Activated naive CD4-positive, alpha-beta T cell treated with anti-CD3 and anti-CD28 coated beads for 36 hours (primary cell): Measurements from ENCODE around the gene GLTP. TPM values are rescaled to one million over a fixed set of nuclear protein-coding genes. Genes with fewer than 3 reads are reported as not detected.

ENCODE experiments used
- CTCF ChIA-PET: fragments of 350-600 bp; sonication (Branson Sonifier 250); formaldehyde crosslinking; loops from one replicate; lab custom pipeline; 2021; ENCODE audit warnings: antibody characterized with exemption; lab: Charles Lee
- DNase-seq: peaks from one replicate; pipeline ENCODE4 v3.0.0-alpha.2; 2020
- H3K27ac Mint-ChIP-seq: one replicate; pipeline ENCODE4 v1.8.0; 2021; ENCODE audit warnings: mild to moderate bottlenecking, mixed read lengths
- H3K27me3 Mint-ChIP-seq: one replicate; pipeline ENCODE4 v1.8.0; 2021; ENCODE audit warnings: low read depth, mixed read lengths
- H3K36me3 Mint-ChIP-seq: one replicate; pipeline ENCODE4 v1.8.0; 2021; ENCODE audit warnings: low read depth, mixed read lengths
- H3K4me1 Mint-ChIP-seq: one replicate; pipeline ENCODE4 v1.8.0; 2021; ENCODE audit warnings: low read depth, mixed read lengths
- H3K4me3 Mint-ChIP-seq: one replicate; pipeline ENCODE4 v1.8.0; 2021; ENCODE audit warnings: mild to moderate bottlenecking, moderate library complexity, mixed read lengths
- H3K9me3 Mint-ChIP-seq: one replicate; pipeline ENCODE4 v1.8.0; 2021; ENCODE audit warnings: mixed read lengths
- intact Hi-C: fragments of 100-400 bp; cut with micrococcal nuclease; formaldehyde crosslinking; loops from one replicate; pipeline ENCODE4 v1.15.1; 2023
- total RNA-seq, 2 experiments: library from RNA; stranded (reverse); gene quantifications; one replicate each; pipeline ENCODE4 v1.2.3, GENCODE V29; 2021

Gene GLTP
- total RNA-seq, 2 experiments from 2014 or later: 18.1 to 19.9 TPM

DNA sequence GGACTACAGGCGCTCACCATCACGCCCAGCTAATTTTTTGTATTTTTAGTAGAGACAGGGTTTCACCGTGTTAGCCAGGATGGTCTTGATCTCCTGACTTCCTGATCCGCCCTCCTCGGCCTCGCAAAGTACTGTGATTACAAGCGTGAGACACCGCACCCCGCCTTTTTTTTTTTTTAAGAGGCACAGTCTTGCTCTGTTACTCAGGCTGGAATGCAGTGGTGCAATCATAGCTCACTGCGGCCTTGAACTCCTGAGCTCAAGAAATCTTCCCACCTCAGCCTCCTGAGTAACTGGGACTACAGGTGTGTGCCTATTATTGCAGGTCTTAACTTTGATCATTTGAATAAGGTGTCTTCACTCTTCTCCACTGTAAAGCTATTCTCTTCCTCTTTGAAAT, 5.3 kb upstream of the GLTP start:
- Mint-ChIP-seq H3K4me3 (no peak overlapping the region), H3K27me3 (no peaks in the 10 kb centered on the region), H3K27ac (no peak overlapping the region), H3K4me1 (peaks cover 32% of the 10 kb centered on the region), H3K36me3 (no peaks in the 10 kb centered on the region), H3K9me3 (no peaks in the 10 kb centered on the region)
- CTCF ChIA-PET: interaction anchor here (0.6 to 1.3 kb wide), 3 partner anchors 26 to 81 kb away, joined by 3 read pairs; no protein-coding TSS in a partner anchor
- intact Hi-C loops: no loop called here
- no peak for DNase-seq

GRCh38 chr12:109883461-109883860, 3.1 kb upstream of the GLTP start:
- no peak overlapping the region for H3K27ac Mint-ChIP-seq
- no peak for DNase-seq
- no peaks in the 10 kb centered on the region for H3K27me3 Mint-ChIP-seq
- no peak overlapping the region for H3K4me3 Mint-ChIP-seq
- H3K4me1 Mint-ChIP-seq: peaks cover 33% of the 10 kb centered on the region
- CTCF ChIA-PET: interaction anchor here (0.5 to 2.9 kb wide), 4 partner anchors 30 to 121 kb away, joined by 3 to 16 read pairs (median 4); no protein-coding TSS in a partner anchor
- intact Hi-C loops: loop anchor here (5.0 kb wide), 3 partner anchors 171 to 311 kb away; partner anchors contain the start of genes FAM222A, MMAB and MVK
- H3K9me3 Mint-ChIP-seq: no peaks in the 10 kb centered on the region
- no peaks in the 10 kb centered on the region for H3K36me3 Mint-ChIP-seq

- Mint-ChIP-seq H3K27ac (no peak overlapping the region), H3K9me3 (no peaks in the 10 kb centered on the region), H3K36me3 (no peaks in the 10 kb centered on the region), H3K4me3 (peak overlapping the region; percentile 78), H3K27me3 (no peaks in the 10 kb centered on the region), H3K4me1 (peaks cover 33% of the 10 kb centered on the region)
- no peak for DNase-seq
- intact Hi-C loops: loop anchor here (5.0 kb wide), 3 partner anchors 169 to 309 kb away; partner anchors contain the start of genes FAM222A, MMAB and MVK
- CTCF ChIA-PET: interaction anchor here (0.6 to 2.9 kb wide), 3 partner anchors 28 to 293 kb away, joined by 3 to 16 read pairs (median 5); no protein-coding TSS in a partner anchor
Observed at GRCh38 chr12:109881752-109882151, 1.4 kb upstream of the GLTP start.

GRCh38 chr12:109880938-109881337, 597 bp upstream of the GLTP start:
- Mint-ChIP-seq H3K27ac (peak overlapping the region; percentile 1), H3K4me1 (peaks cover 36% of the 10 kb centered on the region), H3K36me3 (no peaks in the 10 kb centered on the region), H3K4me3 (peak overlapping the region; percentile 78), H3K27me3 (no peaks in the 10 kb centered on the region), H3K9me3 (no peaks in the 10 kb centered on the region)
- intact Hi-C loops: loop anchor here (1.0 to 5.0 kb wide), 6 partner anchors 28 to 363 kb away; partner anchors contain the start of genes FAM222A, MMAB and MVK
- CTCF ChIA-PET: interaction anchor here (2.9 kb wide), 1 partner anchor 27 kb away, joined by 16 read pairs; no protein-coding TSS in a partner anchor
- DNase-seq: no peak

GRCh38 chr12:109879351-109880042, 844 bp downstream of the GLTP start:
- Mint-ChIP-seq H3K9me3 (no peaks in the 10 kb centered on the region), H3K4me1 (peaks cover 45% of the 10 kb centered on the region), H3K36me3 (no peaks in the 10 kb centered on the region), H3K27ac (peak overlapping the region; percentile 66), H3K27me3 (no peaks in the 10 kb centered on the region), H3K4me3 (peak overlapping the region; percentile 93)
- intact Hi-C loops: loop anchor here (1.0 to 5.0 kb wide), 6 partner anchors 26 to 361 kb away; partner anchors contain the start of genes FAM222A, MMAB and MVK
- CTCF ChIA-PET: interaction anchor here (0.7 to 1.6 kb wide), 8 partner anchors 9 to 75 kb away, joined by 3 to 4 read pairs (median 4); no protein-coding TSS in a partner anchor
- peak; percentile 17 for DNase-seq

DNA sequence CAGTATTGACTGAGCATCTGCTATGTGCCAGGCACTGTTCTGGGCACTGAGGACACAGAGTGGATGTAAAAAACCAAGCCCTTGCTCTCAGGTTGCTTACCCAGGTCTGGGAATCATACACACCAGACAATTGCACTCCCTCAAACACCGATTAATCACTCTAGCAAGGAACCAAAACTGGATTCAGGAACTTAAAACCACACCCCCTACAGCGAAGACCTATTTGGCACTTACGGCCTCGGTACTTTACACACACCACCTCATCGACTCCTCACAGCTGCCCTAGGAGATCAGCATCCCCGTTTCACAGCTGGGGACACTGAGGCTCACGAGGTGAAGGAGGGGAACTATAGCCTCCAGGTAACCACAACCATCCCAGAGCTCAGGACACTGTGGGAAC, 1.6 kb downstream of the GLTP start:
- Mint-ChIP-seq H3K4me3 (peak overlapping the region; percentile 93), H3K27ac (no peak overlapping the region), H3K36me3 (no peaks in the 10 kb centered on the region), H3K27me3 (no peaks in the 10 kb centered on the region), H3K4me1 (peaks cover 45% of the 10 kb centered on the region), H3K9me3 (no peaks in the 10 kb centered on the region)
- intact Hi-C loops: no loop called here
- DNase-seq: no peak
- CTCF ChIA-PET: interaction anchor here (0.7 to 1.6 kb wide), 9 partner anchors 9 to 74 kb away, joined by 3 to 4 read pairs (median 4); no protein-coding TSS in a partner anchor

DNA sequence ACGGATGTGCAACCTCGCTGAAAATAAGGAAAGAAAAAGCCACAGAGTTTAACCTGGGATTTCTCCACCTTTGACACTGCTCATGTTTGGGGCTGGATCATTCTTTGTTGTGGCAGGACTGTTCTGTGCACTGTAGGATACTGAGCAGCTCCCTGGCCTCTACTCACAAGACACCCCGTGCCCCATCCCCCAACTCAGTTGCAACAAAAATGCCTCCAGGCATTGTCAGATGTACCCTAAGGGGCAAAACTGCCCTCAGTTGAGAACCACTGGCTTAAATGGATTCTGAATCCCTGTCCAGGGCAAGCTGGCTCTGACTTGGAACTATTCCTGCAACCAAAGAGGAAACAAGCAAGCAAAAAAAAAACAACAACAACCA, 2.1 kb downstream of the GLTP start:
- no peaks in the 10 kb centered on the region for H3K27me3 Mint-ChIP-seq
- peaks cover 45% of the 10 kb centered on the region for H3K4me1 Mint-ChIP-seq

GRCh38 chr12:109877504-109878246, 2.7 kb downstream of the GLTP start:
- Mint-ChIP-seq H3K4me3 (no peak overlapping the region), H3K9me3 (no peaks in the 10 kb centered on the region), H3K27ac (no peak overlapping the region), H3K4me1 (peaks cover 45% of the 10 kb centered on the region), H3K27me3 (no peaks in the 10 kb centered on the region), H3K36me3 (no peaks in the 10 kb centered on the region)
- intact Hi-C loops: no loop called here
- no peak for DNase-seq
- CTCF ChIA-PET: interaction anchor here (0.8 to 2.2 kb wide), 4 partner anchors 15 to 50 kb away, joined by 4 to 7 read pairs (median 6); no protein-coding TSS in a partner anchor

More for the DNA sequence above, 2.1 kb downstream of the GLTP start:
- DNase-seq: no peak
- CTCF ChIA-PET: interaction anchor here (0.8 to 2.2 kb wide), 4 partner anchors 15 to 33 kb away, joined by 4 to 7 read pairs (median 4); no protein-coding TSS in a partner anchor
- H3K36me3 Mint-ChIP-seq: no peaks in the 10 kb centered on the region
- H3K27ac Mint-ChIP-seq: no peak overlapping the region
- intact Hi-C loops: no loop called here
- H3K4me3 Mint-ChIP-seq: no peak overlapping the region
- H3K9me3 Mint-ChIP-seq: no peaks in the 10 kb centered on the region

GRCh38 chr12:109876406-109876805, 3.9 kb downstream of the GLTP start:
- no peaks in the 10 kb centered on the region for H3K27me3 Mint-ChIP-seq
- peaks cover 47% of the 10 kb centered on the region for H3K4me1 Mint-ChIP-seq
- CTCF ChIA-PET: interaction anchor here (1.1 to 2.2 kb wide), 3 partner anchors 23 to 52 kb away, joined by 5 to 7 read pairs (median 7); no protein-coding TSS in a partner anchor
- H3K9me3 Mint-ChIP-seq: no peaks in the 10 kb centered on the region
- no peak overlapping the region for H3K27ac Mint-ChIP-seq
- DNase-seq: no peak
- no peak overlapping the region for H3K4me3 Mint-ChIP-seq
- intact Hi-C loops: no loop called here
- H3K36me3 Mint-ChIP-seq: no peaks in the 10 kb centered on the region

DNA sequence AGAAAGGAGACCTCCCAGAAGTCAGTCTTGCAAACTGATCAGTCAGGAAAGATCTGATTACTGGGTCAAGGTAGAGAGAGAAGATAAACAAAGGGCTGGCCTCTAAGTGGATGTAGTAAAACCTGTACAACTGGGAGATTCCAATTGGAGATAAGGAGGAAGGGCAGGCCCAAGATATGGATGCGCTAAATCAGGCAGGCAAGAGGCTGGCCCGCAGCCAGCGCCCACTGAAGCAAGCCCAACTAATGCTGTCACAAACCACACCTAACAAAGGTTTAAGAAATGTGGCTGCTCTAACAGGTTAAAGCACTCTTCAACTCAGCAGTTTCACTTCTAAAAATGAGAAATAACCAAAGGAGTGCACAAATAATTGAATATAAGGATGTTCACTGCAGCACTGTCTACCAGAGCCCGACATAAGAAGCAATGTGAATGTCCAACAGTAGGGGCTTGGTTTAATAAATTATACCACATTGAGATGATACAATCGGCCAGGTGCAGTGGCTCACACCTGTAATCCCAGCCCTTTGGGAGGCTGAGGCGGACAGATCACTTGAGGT, 4.7 kb downstream of the GLTP start:
- Mint-ChIP-seq H3K4me3 (no peak overlapping the region), H3K4me1 (peaks cover 46% of the 10 kb centered on the region), H3K36me3 (no peaks in the 10 kb centered on the region), H3K27me3 (no peaks in the 10 kb centered on the region), H3K27ac (no peak overlapping the region), H3K9me3 (no peaks in the 10 kb centered on the region)
- no peak for DNase-seq
- intact Hi-C loops: no loop called here
- CTCF ChIA-PET: no interaction called here

- CTCF ChIA-PET: interaction anchor here (1.2 kb wide), 1 partner anchor 20 kb away, joined by 3 read pairs; no protein-coding TSS in a partner anchor
- no peaks in the 10 kb centered on the region for H3K27me3 Mint-ChIP-seq
- no peaks in the 10 kb centered on the region for H3K36me3 Mint-ChIP-seq
- H3K27ac Mint-ChIP-seq: no peak overlapping the region
- peaks cover 36% of the 10 kb centered on the region for H3K4me1 Mint-ChIP-seq
- intact Hi-C loops: no loop called here
- no peak overlapping the region for H3K4me3 Mint-ChIP-seq
- no peak for DNase-seq
- H3K9me3 Mint-ChIP-seq: no peaks in the 10 kb centered on the region
Observed at GRCh38 chr12:109873653-109874052, 6.7 kb downstream of the GLTP start.
